SK-N-MC (cell line): ENCODE results near the gene FOXQ1.

Source experiments
- EZH2 ChIP-seq: fragments of 200-600 bp; sonication (generic); IDR thresholded peaks from one replicate; pipeline ENCODE4 v1.6.1; 2017; ENCODE audit warnings: antibody characterized with exemption
- FOXP2 ChIP-seq: optimal IDR thresholded peaks from 2 replicates; pipeline ENCODE3; 2011; ENCODE audit warnings: mild to moderate bottlenecking, moderate library complexity; ENCODE audit not compliant: insufficient read depth; ENCODE audit errors: extremely low read length, control extremely low read depth
- POLR2AphosphoS5 ChIP-seq: IDR thresholded peaks from 2 replicates; pipeline ENCODE4 v1.6.1; 2012; ENCODE audit warnings: mild to moderate bottlenecking, low read depth, low read length, borderline replicate concordance

GRCh38 chr6:1312473-1313367, 822 bp downstream of the FOXQ1 start:
- TF ChIP-seq POLR2AphosphoS5, result no peak
- no peak for TF ChIP-seq EZH2
- no peak for TF ChIP-seq FOXP2
